Stimulated activated CD8-positive, alpha-beta memory T cell treated with anti-CD3 and anti-CD28 coated beads, Interleukin-12 subunit alpha, Interleukin-12 subunit beta, amount 100 ng/mL, for 24 hours (primary cell): ENCODE results near the gene SLC22A3.
"Not testable (repeated sequence)": the region's sequence is repeated elsewhere in the genome, so short reads cannot be mapped to it uniquely, and the experiment has no call there.

ENCODE experiments used
- DNase-seq: peaks from one replicate; pipeline ENCODE4 v3.0.0-alpha.2; 2020; ENCODE audit errors: extremely low read depth

The SLC22A3 gene

GRCh38 chr6:160373601-160374000 is 25.4 kb downstream of the SLC22A3 start:
- DNase-seq: not testable (repeated sequence)

DNA sequence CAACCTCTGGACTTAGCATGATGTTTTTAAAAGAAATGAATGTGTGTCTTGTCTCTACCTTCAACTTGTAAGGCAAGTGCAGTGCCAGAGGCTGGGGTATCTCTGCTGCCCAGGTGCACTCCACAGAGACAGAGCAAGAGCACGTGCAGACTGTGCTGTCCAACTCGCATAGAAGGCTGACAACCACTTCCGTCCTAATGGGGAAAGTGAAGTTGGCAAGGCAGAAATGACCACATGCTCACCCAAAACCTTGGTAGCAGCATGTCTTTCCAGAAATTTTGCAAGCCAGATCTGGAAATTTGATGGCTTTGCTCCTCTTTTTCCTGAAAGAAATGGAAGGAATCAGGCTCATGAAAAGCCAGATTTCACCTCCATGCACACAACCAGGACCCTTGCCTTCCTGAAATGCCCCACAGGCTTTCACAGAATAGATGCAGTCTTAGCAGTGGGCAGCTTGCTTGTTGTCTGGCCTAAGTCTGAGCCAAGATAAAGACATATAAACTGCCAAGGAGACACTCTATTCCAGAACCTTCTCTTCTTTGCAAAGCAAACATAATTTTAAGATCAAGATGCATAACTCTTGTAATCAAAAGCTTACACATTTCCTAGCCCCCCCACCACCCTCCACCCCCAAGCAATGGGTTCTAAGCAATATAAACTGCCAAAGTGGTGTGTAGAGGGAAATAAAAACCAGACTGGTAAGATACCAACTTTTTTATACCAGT is 26.8 kb downstream of the SLC22A3 start:
- DNase-seq: no peak

- no peak for DNase-seq
These were observed 27.4 kb downstream of the SLC22A3 start for GRCh38 chr6:160375561-160375949.

GRCh38 chr6:160376445-160376844 is 28.3 kb downstream of the SLC22A3 start:
- no peak for DNase-seq

DNA sequence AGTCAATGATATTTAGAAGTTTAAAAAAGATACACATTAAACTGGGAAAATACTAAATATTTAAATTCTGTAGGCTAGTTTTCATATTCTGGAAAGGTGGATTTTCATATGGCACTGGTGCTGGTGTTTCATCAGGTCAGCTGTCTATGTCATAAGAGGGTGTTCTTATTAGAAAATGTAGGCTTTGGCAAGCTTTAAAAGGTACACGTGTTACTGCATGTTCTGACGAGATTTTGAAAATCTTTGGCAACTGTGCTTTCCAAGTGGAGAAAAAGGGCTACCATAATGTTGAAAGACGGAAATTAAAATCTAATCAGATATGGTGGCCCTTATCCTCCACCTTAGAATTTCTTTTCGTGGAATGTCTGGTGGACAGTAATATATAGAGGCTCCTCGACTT is 30.0 kb downstream of the SLC22A3 start:
- DNase-seq: no peak

- no peak for DNase-seq
These were observed 30.7 kb downstream of the SLC22A3 start for GRCh38 chr6:160378882-160379281.

DNA sequence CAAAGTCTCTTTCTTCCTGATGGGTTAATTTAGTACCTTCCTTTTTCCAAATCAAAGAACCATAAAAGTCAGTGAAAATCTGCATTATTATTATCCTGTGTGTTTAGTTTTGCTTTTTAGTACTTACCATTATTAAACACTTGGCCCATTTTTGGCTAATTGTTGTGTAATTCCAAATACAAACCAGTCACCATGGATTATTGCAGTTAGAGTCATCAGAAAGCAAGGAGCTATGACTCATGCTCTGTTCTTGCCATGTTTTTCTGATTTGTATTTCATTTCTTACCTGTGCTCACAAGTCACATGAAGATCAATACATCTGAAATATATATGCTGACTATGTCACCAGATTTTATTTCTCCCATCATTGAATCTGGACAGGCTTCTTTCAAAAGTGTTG is 31.3 kb downstream of the SLC22A3 start:
- no peak for DNase-seq

DNA sequence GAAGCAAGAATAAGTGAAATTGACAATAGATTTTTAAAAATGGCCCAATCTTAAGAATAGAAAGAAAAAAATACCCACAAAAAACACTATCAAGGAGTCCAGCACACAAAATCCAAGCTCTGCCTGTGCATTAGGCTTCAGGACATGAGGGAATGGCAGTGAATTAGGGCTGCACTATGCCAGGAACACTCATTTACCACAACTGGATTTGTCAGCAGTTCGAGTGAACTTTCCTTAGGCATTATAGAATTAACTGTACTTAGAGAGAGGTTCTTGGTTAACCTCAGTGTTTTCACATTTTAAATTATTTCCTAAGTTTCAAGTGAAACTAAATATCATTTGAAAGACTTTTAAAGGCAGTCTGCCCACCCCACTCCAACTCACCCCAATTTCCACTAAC is 34.8 kb downstream of the SLC22A3 start:
- DNase-seq: no peak

DNA sequence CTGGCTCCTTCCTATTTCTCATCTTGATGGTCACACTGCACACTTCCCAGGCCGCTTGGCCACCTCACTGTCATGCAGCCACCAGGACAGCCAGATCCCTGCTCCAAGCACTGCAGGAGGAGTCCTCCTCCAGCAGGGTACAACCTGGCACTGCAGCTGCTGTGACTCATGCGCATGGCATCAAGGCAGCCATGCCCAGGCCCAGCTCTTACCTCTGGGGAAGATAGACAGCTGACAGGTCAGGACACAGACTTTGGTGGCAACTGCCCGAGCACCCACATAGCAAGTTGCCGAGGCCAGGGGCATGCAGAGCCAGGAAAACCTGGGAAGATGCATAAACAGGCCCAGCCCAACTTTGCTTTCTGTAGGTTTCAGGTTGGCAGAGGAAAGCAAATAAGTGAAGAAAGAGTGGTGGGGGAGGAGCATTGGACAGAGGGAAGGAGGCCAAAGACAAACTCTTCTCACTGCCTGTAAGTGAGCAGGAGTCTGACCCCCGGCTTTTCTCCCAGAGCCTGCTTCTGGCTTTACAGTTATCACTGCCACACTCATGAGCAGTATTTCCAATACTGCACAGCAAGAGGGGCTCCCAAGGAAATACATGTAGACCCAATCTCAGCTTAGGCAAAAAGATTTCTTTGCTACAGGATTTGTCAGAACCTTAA is 38.8 kb downstream of the SLC22A3 start:
- no peak for DNase-seq

DNA sequence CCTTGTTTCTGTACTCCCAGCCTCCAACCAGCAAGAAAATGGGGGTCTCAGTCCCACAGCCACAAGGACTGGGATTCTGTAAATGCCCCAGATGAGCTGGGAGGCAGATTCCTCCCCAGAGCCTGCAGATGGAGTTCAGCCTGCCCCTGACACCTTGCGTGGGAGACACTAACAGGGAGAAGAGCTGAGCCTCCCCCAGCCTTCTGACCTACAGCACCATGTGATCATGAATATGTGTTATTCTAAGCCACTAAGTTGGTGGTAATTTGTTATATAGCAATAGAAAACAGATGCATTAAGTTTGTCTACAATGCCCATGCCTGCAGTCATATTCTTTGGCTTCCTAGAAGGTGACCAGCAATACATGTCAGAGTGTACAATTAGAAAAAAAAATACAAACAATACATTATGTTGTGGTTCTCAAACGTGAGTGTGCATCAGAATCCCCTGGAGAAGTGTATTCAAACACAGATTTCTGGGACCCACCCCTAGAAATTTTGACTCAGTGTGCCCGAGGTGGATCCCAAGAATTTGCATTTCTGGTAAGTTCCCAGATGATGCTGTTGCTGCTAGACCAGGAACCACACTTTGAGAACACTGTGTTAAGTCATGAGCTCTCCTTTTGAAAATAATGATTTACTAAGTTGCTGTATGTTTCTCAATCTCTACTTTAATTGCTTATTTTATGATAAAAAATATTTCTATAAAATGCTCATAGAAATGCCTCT is 39.9 kb downstream of the SLC22A3 start:
- no peak for DNase-seq

DNA sequence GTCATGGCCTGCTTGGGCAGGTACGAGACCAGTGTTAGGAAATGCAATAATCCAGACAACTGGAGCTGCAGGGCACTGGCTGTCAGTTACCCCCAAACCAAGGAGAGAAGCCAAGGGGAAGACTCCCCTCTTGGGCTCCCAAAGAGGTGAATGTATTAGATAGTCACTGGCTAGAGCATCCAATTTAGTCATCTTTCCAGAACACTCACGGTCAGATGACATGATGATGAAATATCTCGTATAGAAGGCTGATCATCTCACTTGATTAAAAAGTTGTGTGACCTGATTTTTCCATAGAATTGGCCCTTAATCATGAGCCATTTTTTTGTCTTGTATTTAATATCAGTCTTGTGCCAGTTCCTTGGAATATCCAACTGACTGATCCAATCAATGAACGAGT is 40.7 kb downstream of the SLC22A3 start:
- DNase-seq: no peak

- no peak for DNase-seq
These were observed 43.4 kb downstream of the SLC22A3 start for GRCh38 chr6:160391419-160392116.

DNA sequence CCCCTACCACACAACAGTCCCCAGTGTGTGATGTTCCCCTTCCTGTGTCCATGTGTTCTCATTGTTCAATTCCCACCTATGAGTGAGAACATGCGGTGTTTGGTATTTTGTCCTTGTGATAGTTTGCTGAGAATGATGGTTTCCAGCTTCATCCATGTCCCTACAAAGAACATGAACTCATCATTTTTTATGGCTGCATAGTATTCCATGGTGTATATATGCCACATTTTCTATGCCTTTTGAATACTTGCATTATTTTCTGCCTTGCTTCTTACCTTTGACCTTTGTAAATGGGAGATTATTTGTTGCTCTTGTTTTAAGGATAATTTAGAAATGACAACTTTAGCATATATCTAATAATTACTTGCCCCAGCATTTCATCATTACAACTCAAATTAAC is 45.3 kb downstream of the SLC22A3 start:
- not testable (repeated sequence) for DNase-seq

GRCh38 chr6:160393891-160394653 is 45.9 kb downstream of the SLC22A3 start:
- DNase-seq: no peak

DNA sequence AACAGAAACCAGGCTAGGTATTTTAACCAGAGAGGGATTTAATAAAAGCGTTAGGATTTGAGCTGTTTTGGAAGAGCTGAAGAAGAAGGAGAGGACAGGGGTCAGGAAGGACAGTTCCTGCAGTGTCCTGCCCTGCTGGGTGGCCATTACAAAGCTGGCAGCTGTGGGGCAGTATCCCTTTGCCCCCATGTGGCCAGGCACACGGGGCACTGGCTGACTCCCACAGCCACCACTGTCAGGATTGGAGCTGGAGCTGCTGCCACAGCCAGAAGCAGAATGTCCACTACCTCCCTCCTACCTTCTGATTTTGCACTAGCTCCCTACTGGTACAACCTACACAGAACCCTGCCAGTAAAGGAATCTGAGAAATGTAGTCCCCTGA is 46.5 kb downstream of the SLC22A3 start:
- DNase-seq: no peak

- no peak for DNase-seq
These were observed 47.0 kb downstream of the SLC22A3 start for GRCh38 chr6:160395187-160395586.

DNA sequence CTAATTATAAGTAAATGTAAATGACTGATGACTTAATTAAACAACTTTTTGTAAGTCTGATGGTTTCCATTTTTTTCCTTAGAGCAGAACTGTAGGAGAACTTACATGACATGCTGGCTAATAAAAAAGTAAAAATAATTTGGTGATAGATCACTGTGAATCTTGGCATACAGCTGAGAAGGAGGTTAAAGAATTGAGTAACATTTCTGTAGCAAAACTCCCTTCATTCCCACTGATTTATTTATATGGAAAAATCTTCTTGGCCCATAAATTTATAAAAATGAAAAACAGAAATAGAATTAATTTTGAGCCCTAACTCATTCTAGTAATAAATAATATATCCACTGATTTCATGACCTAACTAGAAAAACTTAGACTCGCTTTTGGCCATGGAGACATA is 48.1 kb downstream of the SLC22A3 start:
- DNase-seq: no peak

- no peak for DNase-seq
These were observed 50.6 kb downstream of the SLC22A3 start for GRCh38 chr6:160398674-160399271.

- DNase-seq: no peak
These were observed 52.3 kb downstream of the SLC22A3 start for GRCh38 chr6:160400446-160400845.

- no peak for DNase-seq
These were observed 60.4 kb downstream of the SLC22A3 start for GRCh38 chr6:160408528-160408927.

- DNase-seq: no peak
These were observed 64.8 kb downstream of the SLC22A3 start for GRCh38 chr6:160412993-160413392.
